Liver (tissue), 9 donors: ENCODE data around the gene TAPBP. TPM values are rescaled to one million over a fixed set of nuclear protein-coding genes. Genes with fewer than 3 reads are reported as not detected.
A peak's percentile ranks its signal among the peaks of the same experiment; 100 is the strongest.

Source experiments
- DNase-seq: peaks from one replicate; pipeline ENCODE4 v3.0.0-alpha.2; 2017; ENCODE audit warnings: low spot score
- H3K27ac ChIP-seq, 2 donors: one replicate each; pipeline ENCODE4 v1.7.0; 2013; ENCODE audit warnings: inconsistent platforms in 2 of 2, low read length in 2 of 2, control low read depth in 1 of 2, low read depth in 1 of 2, mild to moderate bottlenecking in 1 of 2
- H3K27me3 ChIP-seq, 4 donors: one replicate each; pipeline versions ENCODE4 v1.6.1 to v1.7.0; 2013; ENCODE audit warnings: low read length in 3 of 4, inconsistent platforms in 1 of 4, mild to moderate bottlenecking in 1 of 4, moderate library complexity in 1 of 4; ENCODE audit not compliant: control insufficient read depth in 4 of 4, insufficient read depth in 4 of 4
- H3K36me3 ChIP-seq, 4 donors: one replicate each; pipeline versions ENCODE4 v1.6.1 to v1.7.0; 2013; ENCODE audit warnings: low read length in 3 of 4, mild to moderate bottlenecking in 3 of 4, low read depth in 1 of 4, moderate library complexity in 1 of 4; ENCODE audit not compliant: control insufficient read depth in 4 of 4, insufficient read depth in 3 of 4
- H3K4me1 ChIP-seq, 4 donors: one replicate each; pipeline versions ENCODE4 v1.6.1 to v1.7.0; 2013; ENCODE audit warnings: low read length in 3 of 4, mild to moderate bottlenecking in 3 of 4, moderate library complexity in 1 of 4; ENCODE audit not compliant: control insufficient read depth in 4 of 4, insufficient read depth in 4 of 4
- H3K4me3 ChIP-seq, 3 donors: one replicate each; pipeline versions ENCODE4 v1.6.1 to v1.7.0; 2013; ENCODE audit warnings: low read length in 3 of 3, control low read depth in 1 of 3, low read depth in 1 of 3, mild to moderate bottlenecking in 1 of 3
- H3K9ac ChIP-seq, 2 donors: one replicate each; pipeline ENCODE4 v1.7.0; 2013; ENCODE audit warnings: low read length in 2 of 2, mild to moderate bottlenecking in 2 of 2, moderate library complexity in 2 of 2, control low read depth in 1 of 2, low read depth in 1 of 2
- H3K9me3 ChIP-seq, 4 donors: one replicate each; pipeline versions ENCODE4 v1.6.1 to v1.7.0; 2013; ENCODE audit warnings: low read length in 3 of 4; ENCODE audit not compliant: control insufficient read depth in 4 of 4
- ATF3 ChIP-seq: IDR thresholded peaks from 2 replicates; pipeline ENCODE4 v1.6.1; 2016; ENCODE audit warnings: antibody characterized with exemption
- EGR1 ChIP-seq, 2 donors: IDR thresholded peaks; 2 replicates each; pipeline ENCODE4 v1.6.1; 2016 to 2018; ENCODE audit warnings: antibody characterized with exemption in 2 of 2, low read depth in 2 of 2
- FOXA1 ChIP-seq: IDR thresholded peaks from 2 replicates; pipeline ENCODE4 v1.6.1; 2016; ENCODE audit warnings: antibody characterized with exemption
- FOXA2 ChIP-seq: IDR thresholded peaks from 2 replicates; pipeline ENCODE4 v1.6.1; 2016; ENCODE audit warnings: antibody characterized with exemption
- GABPA ChIP-seq, 2 donors: IDR thresholded peaks in 1 of 2; conservative IDR thresholded peaks in 1 of 2; 2 replicates each; pipeline ENCODE4 v1.6.1; 2016; ENCODE audit warnings: antibody characterized with exemption in 2 of 2, mild to moderate bottlenecking in 1 of 2, moderate library complexity in 1 of 2
- HNF4A ChIP-seq, 2 donors: conservative IDR thresholded peaks; 2 replicates each; pipeline ENCODE4 v1.6.1; 2016; ENCODE audit warnings: antibody characterized with exemption in 2 of 2, mild to moderate bottlenecking in 2 of 2
- HNF4G ChIP-seq: IDR thresholded peaks from 2 replicates; pipeline ENCODE4 v1.6.1; 2016; ENCODE audit warnings: antibody characterized with exemption
- JUND ChIP-seq, 2 donors: IDR thresholded peaks; 2 replicates each; pipeline ENCODE4 v1.6.1; 2016; ENCODE audit warnings: antibody characterized with exemption in 2 of 2
- MAX ChIP-seq: IDR thresholded peaks from 2 replicates; pipeline ENCODE4 v1.6.1; 2016; ENCODE audit warnings: antibody characterized with exemption
- NR2F2 ChIP-seq: IDR thresholded peaks from 2 replicates; pipeline ENCODE4 v1.6.1; 2016; ENCODE audit warnings: antibody characterized with exemption
- RAD21 ChIP-seq, 2 donors: IDR thresholded peaks; 2 replicates each; pipeline ENCODE4 v1.6.1; 2016; ENCODE audit warnings: antibody characterized with exemption in 2 of 2, mild to moderate bottlenecking in 2 of 2
- REST ChIP-seq: IDR thresholded peaks from 2 replicates; pipeline ENCODE4 v1.6.1; 2016; ENCODE audit warnings: antibody characterized with exemption, mild to moderate bottlenecking
- RXRA ChIP-seq, 2 donors: IDR thresholded peaks; 2 replicates each; pipeline ENCODE4 v1.6.1; 2017 to 2018; ENCODE audit warnings: antibody characterized with exemption in 2 of 2, mild to moderate bottlenecking in 1 of 2
- SP1 ChIP-seq: IDR thresholded peaks from 2 replicates; pipeline ENCODE4 v1.6.1; 2018; ENCODE audit warnings: antibody characterized with exemption, mild to moderate bottlenecking
- ZBTB33 ChIP-seq: IDR thresholded peaks from 2 replicates; pipeline ENCODE4 v1.6.1; 2016; ENCODE audit warnings: antibody characterized with exemption
- WGBS: extraction: QIAGEN DNeasy Blood & Tissue Kit; methylation state at CpG from one replicate; pipeline ENCODE4 v1.1.7; 2013; 5-methylcytosine and 5-hydroxymethylcytosine counted together
- polyA plus RNA-seq, 2 donors: library from polyadenylated mRNA; stranded (reverse) in 1 of 2; unstranded in 1 of 2; fragments of 200-250 nt in 1 of 2; fragments of >200 nt in 1 of 2; fragmentation: Nextera tagmentation in 1 of 2; extraction: Ambion mirVana in 1 of 2; gene quantifications; one replicate each; pipeline versions ENCODE4 v1.2.1 to v1.2.3, GENCODE V29; 2013 to 2015
- total RNA-seq, 2 donors: library from RNA; depleted of rRNA; stranded (reverse); fragments of >200 nt; gene quantifications; one replicate each; pipeline ENCODE4 v1.2.3, GENCODE V29; 2014
- donor health status: healthy.
- donor health status: healthy.
- donor health status: healthy.
- donor health status: healthy.
- donor health status: healthy.

Gene TAPBP
- total and polyA plus RNA-seq, 4 donors = 47.9 to 74.0 (median 51.0) TPM

GRCh38 chr6:33296797-33297405 lies 17.0 kb downstream of the TAPBP start:
- H3K27me3 ChIP-seq = no peaks in the 10 kb centered on the region
- peaks cover 7 to 29% (median 16%) of the 10 kb centered on the region in 4 donors for H3K36me3 ChIP-seq
- DNase-seq = no peak
- H3K9me3 ChIP-seq = no peaks in the 10 kb centered on the region
- peak overlapping the region; percentile 47 to 77 (median 64) for H3K4me3 ChIP-seq
- 45% methylated on average over 12 of the region's 12 CpGs for WGBS
- H3K27ac ChIP-seq = peak overlapping the region; percentile 95 to 98
- H3K4me1 ChIP-seq = peaks cover 8 to 30% (median 25%) of the 10 kb centered on the region in 4 donors
- peak overlapping the region in 1 of 2 donors; percentile 30 for H3K9ac ChIP-seq
- TF ChIP-seq RAD21 (IDR thresholded peaks at IDR 0.05) (no peak), HNF4G (no peak), HNF4A (conservative IDR thresholded peaks at IDR 0.05) (no peak), ZBTB33 (no peak), REST (no peak), JUND (IDR thresholded peaks at IDR 0.05) (no peak), MAX (no peak), GABPA (IDR thresholded peaks at IDR 0.05 in 1 of 2, conservative IDR thresholded peaks at IDR 0.05 in 1 of 2) (no peak), ATF3 (no peak), SP1 (no peak), FOXA1 (no peak), NR2F2 (no peak), RXRA (IDR thresholded peaks at IDR 0.05) (no peak), FOXA2 (no peak), EGR1 (IDR thresholded peaks at IDR 0.05; ENCODE audit: low read depth in 2 of 2) (no peak)

GRCh38 chr6:33295621-33296369 lies 18.1 kb downstream of the TAPBP start:
- peaks cover 8 to 28% (median 23%) of the 10 kb centered on the region in 4 donors for H3K4me1 ChIP-seq
- no peak overlapping the region for H3K9ac ChIP-seq
- H3K9me3 ChIP-seq = no peaks in the 10 kb centered on the region
- no peaks in the 10 kb centered on the region for H3K27me3 ChIP-seq
- peak overlapping the region in 1 of 2 donors; percentile 39 for H3K27ac ChIP-seq
- no peak overlapping the region for H3K4me3 ChIP-seq
- TF ChIP-seq NR2F2 = peak; percentile 62
- TF ChIP-seq HNF4A (conservative IDR thresholded peaks at IDR 0.05) = peak in 1 of 2 donors; percentile 7
- no peak for TF ChIP-seq JUND (IDR thresholded peaks at IDR 0.05)
- no peak for DNase-seq
- peaks cover 7 to 38% (median 15%) of the 10 kb centered on the region in 4 donors for H3K36me3 ChIP-seq
- WGBS = 83% methylated on average over 15 of the region's 15 CpGs
